ENCODE measurements around the gene OR5K4.

The OR5K4 gene, protein sequence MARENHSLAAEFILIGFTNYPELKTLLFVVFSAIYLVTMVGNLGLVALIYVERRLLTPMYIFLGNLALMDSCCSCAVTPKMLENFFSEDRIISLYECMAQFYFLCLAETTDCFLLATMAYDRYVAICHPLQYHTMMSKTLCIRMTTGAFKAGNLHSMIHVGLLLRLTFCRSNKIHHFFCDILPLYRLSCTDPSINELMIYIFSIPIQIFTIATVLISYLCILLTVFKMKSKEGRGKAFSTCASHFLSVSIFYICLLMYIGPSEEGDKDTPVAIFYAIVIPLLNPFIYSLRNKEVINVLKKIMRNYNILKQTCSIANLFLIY

DNA sequence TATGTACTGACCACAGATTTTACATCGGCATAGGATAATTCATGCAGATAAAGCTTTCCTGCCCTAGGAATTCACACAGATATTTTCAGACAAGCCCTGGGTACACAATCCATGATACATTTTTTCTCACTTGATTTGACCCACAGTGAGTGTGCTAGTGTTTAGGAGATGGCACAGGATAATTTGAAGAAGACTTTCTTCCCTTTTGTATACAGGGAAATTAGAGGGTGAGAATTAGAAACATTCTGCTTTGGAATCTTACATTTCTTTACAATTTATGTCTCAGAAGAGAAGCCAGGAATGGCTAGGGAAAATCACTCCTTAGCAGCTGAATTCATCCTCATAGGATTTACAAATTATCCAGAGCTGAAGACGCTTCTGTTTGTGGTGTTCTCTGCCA, at the start of gene OR5K4:
Gene OR5K4, plus strand, starts transcription at position 301 of the 400 bp plus-strand sequence. Its CDS starts 0 bp downstream, at position 301.
- no peak for DNase-seq

DNA sequence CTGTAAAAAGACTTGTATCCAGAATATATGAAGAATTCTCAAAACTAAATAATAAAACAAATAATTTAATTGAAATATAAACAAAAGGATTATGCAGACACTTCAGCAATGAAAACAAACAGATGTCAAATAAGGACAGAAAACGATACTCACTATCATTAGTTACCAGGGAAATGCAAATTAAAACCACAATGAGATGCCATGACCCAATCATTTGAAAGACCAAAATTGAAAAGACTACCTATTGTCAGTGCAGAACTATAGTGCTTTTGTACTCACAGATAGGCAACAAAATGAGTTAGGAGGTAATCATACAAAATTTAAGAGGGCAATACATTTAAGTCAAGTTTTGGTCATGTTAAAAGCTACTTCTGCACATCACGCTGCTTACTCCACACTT, 31.6 kb upstream of the OR5K4 start:
- no peak for DNase-seq

DNA sequence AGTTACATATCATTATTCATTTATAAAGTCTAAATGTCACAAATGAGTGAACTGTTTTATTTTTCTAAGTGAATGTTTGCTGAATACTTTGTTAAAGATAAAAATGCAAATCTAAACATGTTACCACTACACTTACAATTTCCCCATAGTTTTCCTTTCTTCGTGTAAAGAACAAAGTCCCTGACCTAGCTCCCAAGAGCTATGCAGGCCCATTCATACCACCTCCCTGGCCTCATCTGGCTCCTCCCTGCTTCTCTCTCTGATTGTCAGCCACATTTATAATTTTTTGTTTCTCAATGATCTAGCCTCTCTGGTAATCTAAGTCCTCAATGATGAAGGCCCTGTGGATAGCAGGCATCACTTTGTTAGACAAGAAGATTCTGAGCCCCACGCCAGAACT, 31.0 kb upstream of the OR5K4 start:
- DNase-seq = no peak

DNA sequence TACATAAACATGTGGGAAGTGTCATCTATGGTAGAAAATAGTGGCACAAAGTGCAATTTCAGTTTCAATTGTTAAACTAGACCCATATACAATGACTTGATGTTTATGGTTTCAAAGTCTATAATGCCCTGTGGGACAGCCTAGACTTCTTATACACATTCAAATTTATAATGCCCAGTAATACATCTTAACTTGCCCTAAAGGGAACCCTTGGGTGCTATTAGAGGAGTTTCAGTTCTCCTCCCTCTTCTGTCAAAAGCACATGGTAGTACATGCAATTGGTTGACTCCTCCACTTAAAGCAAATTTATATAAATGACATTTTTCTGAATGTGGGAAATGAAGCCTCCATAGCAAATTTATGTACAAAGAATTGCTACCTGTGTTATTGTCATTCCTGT, 30.2 kb upstream of the OR5K4 start:
- no peak for DNase-seq

DNA sequence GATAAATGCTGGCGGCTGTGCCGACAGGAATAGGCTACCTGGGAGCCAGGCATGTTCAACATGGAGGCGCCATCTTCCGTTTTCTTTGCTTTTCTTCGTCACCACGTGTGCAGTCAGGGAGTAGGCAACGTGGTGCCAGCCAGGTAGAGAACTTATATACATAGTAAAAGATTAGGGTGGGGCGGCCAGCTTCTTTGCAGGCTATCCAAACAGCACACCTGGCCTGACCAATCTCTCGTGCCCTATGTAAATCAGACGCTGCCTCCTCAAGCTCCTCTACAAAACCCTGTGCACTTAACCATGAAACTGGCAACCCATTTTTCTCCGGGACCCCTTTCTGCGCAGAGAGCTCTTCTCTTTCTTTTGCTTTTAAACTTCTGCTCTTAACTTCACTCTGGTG, 28.6 kb upstream of the OR5K4 start:
- DNase-seq = no peak

DNA sequence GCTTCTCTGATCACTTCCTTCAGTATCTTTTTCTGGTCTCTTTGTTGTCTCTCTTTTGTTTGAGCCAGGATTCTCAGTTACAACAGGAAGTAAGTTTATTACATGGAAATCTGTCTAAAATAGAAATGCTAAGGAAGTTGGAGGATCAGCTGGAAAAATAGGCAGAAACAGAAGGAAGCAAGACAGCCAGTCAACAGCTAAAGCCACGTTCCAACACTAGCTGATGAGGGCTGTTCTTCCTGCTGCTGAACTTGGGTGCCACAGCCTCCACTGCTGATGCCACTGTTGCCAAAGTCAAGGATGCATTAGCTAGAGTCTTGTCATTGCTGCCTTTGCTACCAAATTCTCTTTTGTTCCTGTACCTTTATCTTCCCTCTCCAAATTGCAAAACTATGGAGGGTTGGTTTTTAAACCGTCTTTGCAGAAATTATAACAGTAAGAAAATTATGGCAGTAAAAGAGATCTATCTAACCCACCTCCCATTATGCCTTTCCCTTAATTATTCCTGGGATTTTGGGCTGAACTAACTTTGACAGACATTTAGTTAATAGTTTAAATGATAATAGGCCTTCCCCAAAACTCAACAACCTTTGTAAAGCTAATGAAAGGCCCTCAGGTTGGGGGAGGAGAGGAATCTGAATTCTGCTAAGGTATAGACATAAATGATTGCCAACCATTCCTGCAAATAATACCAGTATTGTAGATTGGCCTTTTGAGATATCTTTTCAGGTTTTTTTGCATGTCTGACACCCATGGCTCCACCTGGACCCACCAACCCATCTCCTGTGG, 27.4 kb upstream of the OR5K4 start:
- DNase-seq = no peak

DNA sequence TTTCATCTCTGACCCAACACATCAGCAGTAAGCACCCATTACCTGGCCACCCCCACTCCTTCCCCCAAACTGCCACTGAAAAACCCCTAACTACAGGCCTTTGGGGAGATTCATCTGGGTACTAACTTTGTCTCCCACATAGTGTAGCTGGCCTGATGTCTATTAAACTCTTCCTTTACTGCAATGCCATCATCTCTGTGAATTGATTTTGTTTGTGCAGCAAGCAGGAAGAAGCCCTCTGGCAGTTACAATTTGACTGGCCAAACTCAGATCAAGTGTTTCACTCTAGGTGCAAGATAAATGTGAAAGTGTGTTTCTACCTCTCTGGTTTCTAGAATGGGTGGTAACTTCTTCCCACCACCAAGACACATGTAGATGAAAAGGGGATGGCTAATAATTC, 26.7 kb upstream of the OR5K4 start:
- DNase-seq = no peak

DNA sequence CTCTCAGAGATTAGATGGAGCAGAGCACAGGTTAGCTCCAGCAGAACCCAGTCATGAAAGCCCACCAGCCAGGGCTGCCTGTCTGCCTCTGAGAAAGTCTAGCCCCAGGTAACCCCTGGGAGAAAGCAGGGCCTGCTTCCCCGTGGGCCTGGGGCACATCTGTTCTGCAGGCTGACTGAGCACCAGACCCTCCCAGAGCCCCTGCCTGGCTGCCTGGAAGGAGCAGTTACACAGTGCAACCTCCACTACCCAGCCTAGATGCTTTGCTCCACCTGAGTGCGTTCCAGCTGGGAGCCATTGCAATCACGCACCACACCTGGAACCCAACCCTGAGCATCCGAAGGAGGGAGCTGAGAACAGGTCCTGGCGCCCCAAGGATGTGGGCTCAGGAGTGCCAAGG, 24.7 kb upstream of the OR5K4 start:
- no peak for DNase-seq

DNA sequence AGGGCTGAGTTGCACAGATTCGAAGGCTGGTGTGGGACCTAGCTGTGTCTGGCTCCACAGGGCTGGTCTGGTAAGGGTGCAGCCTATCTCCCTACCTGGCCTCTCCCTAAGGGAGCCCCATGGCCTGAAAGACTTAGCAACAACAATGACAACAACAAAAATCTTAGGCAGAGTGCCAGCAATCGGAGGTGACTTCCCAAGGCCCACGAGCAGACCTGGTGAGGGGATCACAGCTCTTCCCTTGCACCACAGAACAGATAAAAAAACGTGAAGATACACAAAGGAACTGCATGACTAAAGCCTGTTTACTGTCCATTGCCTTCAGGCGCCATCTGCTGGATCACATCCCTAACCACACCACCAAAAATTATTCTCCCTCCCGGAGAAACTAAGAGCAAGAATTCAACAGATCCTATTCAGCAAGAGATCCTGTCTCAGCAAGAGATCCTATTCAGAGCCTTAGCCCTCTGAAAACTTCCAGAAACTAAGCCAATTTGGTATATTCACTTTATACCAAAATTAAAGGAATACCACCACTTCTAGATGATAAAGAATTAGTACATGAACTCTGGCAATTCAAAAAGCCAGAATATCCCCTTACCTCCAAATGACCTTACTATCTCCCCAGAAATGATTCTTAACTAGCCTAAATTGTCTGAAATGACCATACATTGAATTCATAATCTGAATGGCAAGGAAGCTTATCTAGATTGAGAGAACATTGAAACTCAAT, 24.1 kb upstream of the OR5K4 start:
- DNase-seq = no peak

DNA sequence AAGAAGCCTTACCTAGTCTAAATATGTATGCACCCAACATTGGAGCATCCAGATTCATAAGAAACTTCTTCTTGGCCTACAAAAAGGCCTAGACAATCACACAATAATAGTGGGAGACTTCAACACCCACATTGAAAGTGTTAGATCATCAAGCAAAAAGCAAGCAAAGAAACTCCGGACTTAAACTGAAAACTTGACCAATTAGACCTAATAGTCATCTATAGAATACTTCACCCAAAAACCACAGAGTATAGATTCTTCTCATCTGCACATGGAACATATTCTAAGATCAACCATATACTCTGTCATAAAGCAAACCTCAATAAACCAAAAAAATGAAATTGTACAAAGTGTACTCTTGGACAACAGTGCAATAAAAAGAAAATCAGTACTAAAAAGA, 22.3 kb upstream of the OR5K4 start:
- no peak for DNase-seq

DNA sequence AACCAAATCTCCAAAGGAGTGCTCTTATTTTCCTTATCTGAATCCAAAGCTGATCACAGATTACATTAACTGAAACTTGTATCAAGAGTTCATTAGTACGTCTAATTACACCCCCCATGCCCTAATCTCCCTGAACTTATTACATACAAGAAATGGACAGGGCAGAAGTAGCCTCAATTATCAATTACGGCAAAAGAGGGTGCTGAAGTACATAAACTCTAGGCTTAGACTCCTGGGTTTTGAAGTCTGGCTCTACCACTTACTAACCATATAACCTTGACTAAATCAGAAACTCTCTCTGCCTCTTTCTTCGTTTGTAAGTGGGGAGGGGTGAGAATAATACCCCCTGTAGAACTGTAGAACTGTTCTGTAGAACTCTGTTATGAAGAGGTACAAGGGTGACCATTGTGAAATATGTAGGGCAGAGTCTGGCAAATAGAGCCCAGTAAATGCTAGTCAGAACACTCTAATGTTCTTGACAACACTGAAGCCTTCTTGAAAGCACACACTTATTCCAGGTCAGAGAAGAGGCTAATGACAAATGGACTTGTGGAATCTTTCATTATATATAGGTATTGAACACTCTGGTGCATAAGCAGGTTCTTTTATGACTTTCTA, 19.6 kb upstream of the OR5K4 start:
- no peak for DNase-seq

DNA sequence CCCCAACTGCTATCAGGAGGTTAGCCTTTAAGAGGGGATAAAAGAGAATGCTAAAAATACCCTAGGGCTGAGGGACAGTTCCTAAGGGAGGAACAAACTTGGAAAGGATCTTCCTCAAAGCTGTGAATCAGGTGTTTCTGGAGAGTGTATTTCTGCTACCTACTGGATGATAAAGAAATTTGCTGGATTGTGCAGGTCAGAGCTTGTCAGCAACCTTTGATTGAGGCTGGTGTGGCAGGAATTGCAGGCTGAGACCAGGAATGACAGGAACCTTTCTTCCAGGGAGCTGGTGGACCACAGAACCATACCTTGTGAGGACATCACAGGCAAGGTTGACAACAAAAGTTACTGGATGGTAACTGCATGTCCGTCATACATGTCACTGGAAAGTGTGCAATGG, 14.6 kb upstream of the OR5K4 start:
- no peak for DNase-seq

DNA sequence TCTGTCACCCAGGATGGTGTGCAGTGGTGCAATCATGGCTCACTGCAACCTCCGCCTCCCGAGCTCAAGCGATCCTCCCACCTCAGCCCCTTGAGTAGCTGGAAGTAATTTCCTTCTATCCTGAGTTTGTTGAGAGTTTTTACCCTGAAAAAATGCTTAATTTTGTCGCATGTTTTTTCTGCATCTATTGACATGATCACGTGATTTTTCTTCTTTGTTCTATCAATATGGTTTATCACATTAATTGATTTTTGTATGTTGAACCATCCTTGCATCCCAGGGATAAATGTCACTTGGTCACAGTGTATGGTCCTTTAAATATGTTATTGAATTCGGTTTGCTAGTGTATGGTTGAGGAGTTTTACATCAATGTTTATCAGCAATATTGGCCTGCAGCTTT, 11.9 kb upstream of the OR5K4 start:
- DNase-seq = no peak

DNA sequence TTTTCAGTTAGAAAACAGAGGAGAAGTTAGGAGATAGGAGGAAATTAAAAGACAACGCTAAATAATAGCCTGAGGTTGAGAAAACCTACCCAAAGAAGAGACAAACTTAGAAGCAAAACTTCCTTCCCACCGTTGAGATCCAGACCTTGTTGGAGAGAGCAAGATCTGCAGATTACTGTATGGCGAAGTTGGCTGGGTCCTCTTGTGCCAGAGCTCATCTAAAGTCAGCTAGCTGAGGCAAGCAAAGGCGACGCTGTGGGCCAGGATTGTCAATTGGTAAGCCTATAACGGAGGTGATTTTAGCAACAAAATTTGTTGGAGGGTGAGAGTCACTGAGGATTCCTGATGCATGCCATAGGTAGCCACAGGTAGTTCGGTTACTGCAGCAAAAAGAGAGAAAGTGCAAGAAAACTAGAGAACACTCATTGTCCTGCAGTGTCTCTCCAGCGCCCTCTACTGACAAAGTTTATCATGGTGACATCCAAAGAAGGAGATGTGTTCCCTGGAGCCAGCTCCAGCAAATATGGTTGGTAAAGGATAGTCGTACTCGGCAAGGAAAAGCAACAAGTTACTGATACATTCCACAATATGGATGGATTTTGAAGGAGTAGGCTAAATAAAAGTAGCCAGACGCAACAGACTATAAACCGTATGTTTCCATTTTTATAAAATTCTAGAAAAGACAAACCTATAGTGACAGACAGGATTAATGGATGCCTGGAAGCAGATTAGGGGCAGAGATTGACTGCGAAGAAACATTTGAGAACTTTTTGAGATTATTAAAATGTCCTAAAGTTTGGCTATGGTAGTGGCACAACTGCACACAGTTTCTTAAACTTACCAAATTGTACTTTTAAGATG, 9.8 kb upstream of the OR5K4 start:
- no peak for DNase-seq

DNA sequence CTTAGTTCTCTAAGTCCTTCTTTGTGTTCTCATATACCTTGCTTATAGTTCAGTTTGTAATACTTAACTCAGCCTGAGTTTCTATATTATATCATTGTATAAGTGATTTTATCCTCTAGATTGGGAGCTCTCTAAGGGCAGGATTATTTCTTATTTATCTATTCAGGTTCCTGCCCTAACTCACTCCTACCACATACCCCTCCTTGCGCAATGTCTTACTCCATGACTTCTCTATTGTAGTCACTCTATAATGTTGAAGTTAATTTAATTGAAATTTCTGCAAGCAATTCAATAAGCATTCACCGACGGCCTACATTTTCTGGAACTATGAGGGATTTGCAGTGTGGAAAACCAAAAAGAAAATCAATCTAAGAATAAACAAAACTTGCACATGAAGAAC, 3.6 kb upstream of the OR5K4 start:
- no peak for DNase-seq

DNA sequence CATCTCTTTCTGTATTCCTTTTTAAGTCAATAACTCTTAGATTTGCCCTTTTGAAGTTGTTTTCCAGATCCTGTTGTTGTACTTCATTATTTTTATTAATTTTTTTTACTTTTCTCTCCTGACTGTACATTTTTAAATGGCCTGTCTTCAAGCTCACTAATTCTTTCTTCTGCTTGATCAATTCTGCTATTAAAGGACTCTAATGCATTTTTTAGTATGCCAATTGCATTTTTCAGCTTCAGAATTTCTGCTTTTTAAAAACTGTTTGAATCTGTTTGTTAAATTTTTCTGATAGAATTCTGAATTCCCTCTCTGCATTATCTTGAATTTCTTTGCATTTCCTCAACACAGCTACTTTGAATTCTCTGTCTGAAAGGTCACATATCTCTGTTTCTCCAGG, 5.6 kb downstream of the OR5K4 start:
- no peak for DNase-seq

DNA sequence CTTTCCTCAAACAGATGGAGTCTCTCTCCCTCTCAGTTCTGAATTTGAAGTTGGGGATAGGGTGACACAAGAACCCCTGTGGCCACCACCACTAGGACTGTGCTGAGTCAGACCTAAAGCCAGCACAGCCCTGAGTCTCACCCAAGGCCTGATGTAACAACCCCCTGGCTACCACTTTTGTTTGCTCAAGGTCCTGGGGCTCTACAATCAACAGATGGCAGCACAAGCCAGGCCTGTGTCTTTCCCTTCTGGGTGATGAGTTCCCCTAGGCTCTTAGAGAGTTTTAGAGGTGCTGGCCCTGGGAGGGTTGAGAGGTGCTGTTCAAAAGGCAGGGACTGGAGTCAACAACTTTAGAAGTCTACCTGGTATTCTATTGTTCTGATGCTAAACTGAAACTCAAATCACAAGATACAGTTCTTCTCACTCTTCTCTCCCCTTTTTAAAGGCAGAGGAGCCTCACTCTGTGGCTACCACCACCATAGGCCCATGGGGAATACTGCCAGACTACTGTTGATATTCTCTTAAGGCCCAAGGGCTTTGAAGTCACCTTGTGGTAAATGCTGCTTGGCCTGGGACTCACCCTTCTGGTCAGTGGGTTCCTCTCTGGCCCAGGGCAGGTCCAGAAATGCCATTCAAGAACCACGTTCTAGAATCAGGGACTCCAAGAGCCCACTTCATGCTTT, 6.5 kb downstream of the OR5K4 start:
- no peak for DNase-seq

DNA sequence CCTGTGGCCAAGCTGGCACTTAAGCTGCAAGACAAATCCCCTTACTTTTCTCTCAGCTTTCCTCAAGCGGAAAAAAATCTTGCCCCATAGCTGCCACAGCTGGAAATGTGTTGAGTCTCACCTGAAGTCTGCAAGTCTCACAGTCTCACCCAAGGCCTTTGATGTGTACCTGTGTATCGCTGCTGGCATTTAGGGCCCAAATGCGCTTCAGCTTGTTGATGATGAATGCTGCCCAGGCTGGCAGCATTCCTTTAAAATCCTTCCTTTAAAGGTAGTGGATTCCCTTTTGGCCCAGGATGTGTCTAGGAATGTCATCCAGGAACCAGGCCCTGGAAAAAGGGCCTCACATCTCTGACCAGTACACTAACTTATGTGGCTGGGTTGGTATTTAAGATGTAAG, 7.0 kb downstream of the OR5K4 start:
- no peak for DNase-seq

DNA sequence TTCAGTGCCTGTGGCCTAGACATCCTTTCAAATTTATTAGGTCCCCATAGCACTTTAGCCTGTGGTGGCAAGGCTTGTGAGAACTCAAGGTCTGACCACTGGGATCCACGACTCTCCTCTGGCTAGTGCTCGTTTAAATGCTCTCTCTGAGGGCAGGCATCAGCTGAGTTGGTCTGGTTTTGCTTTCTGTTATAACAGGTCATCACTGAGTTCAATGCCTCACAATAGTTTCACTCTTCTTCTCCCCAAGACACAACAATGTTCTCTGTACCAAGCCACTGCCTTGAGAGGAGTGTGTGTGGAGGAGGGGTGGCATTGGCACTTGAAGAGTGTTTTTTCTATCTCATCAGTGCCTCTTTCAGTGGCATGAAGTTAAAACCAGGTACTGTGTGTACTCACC, 7.6 kb downstream of the OR5K4 start:
- no peak for DNase-seq

DNA sequence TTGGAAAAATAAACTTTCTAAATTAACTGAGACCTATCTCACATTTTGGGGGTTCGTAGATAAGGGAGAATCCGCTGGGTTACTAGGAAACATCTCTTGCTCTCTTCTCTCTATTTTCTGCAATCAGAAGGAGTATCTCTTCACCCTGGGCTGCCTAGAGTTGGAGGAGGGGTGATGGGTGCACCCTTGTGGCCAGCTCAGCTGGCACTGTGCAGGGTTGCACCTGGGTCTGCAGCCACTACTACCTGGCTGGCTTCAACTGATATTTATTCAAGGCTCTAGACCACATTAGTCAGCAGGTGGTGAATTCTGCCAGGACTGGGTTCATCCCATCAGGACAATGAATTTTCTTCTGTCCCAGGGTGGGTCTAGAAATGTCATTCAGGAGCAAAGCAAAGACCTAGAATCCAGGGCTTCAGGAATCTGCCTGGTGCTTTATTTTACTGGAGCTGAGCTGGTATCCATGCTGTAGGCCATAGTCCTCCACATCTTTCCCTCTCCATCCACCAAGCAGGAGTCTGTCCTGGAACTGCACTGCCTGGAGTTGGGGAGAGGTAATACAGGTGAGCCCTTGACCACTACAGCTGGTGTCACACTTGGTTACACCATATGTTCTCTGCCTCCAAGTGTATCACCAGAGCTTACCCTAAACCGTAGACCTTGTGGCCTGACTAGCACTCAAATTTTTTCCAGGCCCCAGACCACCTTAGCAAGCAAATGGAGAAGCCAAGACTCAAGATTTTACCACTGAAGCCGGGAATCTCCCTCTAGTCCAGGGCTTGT, 14.0 kb downstream of the OR5K4 start:
- no peak for DNase-seq

DNA sequence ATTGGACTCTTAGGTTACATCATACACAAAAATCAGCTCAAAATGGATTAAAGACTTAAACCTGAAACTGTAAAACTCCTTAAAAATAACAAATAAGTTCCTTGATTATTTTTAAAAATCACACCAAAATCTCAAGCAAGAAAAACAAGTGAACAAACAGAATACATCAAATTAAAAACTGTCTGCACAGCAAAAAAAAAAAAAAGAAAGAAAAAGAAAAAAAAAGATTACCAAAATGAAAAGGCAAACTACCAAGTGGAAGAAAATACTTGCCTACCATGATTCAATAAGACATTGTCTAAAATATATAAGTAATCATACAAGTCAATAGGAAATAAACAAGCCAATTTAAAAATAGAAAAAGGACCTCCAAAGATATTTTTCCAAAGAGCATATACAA, 17.5 kb downstream of the OR5K4 start:
- no peak for DNase-seq
